Skeletal muscle tissue (tissue), 4 donors: ENCODE data around the gene SCRN3. TPM values are rescaled to one million over a fixed set of nuclear protein-coding genes. Genes with fewer than 3 reads are reported as not detected.
"Not testable (repeated sequence)": the region's sequence is repeated elsewhere in the genome, so short reads cannot be mapped to it uniquely, and the experiment has no call there.

Source experiments
- H3K27ac ChIP-seq: one replicate; pipeline ENCODE4 v1.7.0; 2013; ENCODE audit warnings: mild to moderate bottlenecking, low read depth, low read length, inconsistent platforms
- H3K27me3 ChIP-seq, 3 donors: one replicate each; pipeline ENCODE4 v1.7.0; 2013; ENCODE audit warnings: low read length in 3 of 3; ENCODE audit not compliant: control insufficient read depth in 3 of 3, insufficient read depth in 3 of 3
- H3K36me3 ChIP-seq, 3 donors: one replicate each; pipeline ENCODE4 v1.7.0; 2013; ENCODE audit warnings: low read length in 3 of 3; ENCODE audit not compliant: control insufficient read depth in 3 of 3, insufficient read depth in 3 of 3
- H3K4me1 ChIP-seq, 3 donors: one replicate each; pipeline ENCODE4 v1.7.0; 2013; ENCODE audit warnings: low read length in 3 of 3, mild to moderate bottlenecking in 3 of 3; ENCODE audit not compliant: control insufficient read depth in 3 of 3, insufficient read depth in 3 of 3
- H3K4me3 ChIP-seq, 3 donors: one replicate each; pipeline ENCODE4 v1.7.0; 2013; ENCODE audit warnings: low read length in 3 of 3
- H3K9ac ChIP-seq, 3 donors: one replicate each; pipeline ENCODE4 v1.7.0; 2013; ENCODE audit warnings: low read length in 3 of 3, mild to moderate bottlenecking in 3 of 3, moderate library complexity in 2 of 3, low read depth in 1 of 3
- H3K9me3 ChIP-seq, 3 donors: one replicate each; pipeline ENCODE4 v1.7.0; 2013; ENCODE audit warnings: low read length in 3 of 3; ENCODE audit not compliant: control insufficient read depth in 3 of 3
- total RNA-seq: library from RNA; depleted of rRNA; stranded (reverse); fragments of >200 nt; gene quantifications from one replicate; pipeline ENCODE4 v1.2.3, GENCODE V29; 2014
- donor health status: Osteomylitis.

SCRN3 gene, protein sequence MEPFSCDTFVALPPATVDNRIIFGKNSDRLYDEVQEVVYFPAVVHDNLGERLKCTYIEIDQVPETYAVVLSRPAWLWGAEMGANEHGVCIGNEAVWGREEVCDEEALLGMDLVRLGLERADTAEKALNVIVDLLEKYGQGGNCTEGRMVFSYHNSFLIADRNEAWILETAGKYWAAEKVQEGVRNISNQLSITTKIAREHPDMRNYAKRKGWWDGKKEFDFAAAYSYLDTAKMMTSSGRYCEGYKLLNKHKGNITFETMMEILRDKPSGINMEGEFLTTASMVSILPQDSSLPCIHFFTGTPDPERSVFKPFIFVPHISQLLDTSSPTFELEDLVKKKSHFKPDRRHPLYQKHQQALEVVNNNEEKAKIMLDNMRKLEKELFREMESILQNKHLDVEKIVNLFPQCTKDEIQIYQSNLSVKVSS
- 14.6 TPM for total RNA-seq

DNA sequence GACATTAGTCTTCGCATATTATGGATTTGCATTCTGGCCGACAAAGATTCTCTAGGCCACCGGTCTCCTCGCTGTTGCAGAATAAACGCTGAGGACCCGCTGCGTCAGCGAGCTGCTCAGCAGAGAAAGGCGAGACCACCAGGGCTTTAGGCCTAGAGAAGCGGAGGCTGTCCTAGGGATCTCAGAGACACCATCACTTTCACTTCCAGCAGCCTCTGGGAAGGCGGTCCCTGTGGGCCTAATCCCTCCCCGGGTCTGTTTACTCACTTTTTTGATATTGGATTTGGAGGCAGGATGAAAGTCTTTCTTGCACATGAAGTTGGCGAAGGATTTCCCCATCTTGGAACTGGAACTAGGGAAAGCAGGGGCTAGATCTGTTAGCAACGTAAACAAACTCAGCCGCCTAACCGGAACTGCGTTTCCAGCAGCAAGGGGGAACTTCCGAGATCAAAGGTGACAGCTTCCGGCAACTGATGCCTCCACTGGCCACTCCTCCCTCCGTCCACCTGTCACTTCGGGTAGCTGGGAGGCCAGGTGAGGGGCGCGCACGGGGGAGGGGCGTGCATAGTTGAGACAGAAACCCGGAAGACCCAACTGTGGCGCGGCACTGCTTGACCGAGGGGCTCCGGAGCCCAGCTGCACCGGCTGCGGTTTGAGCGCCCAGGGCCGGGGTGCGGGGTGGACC, at the start of gene SCRN3:
SCRN3 (plus strand) TSS at position 447 of the 685 bp plus-strand sequence. CDS start 2,554 bp downstream, outside the sequence.
- no peaks in the 10 kb centered on the region for H3K27me3 ChIP-seq
- H3K27ac ChIP-seq = peak within 1 kb of the TSS; percentile 83
- peak within 1 kb of the TSS; percentile 85 to 100 (median 96) for H3K4me3 ChIP-seq
- peak within 1 kb of the TSS; percentile 86 to 97 (median 92) for H3K9ac ChIP-seq
- no peaks in the 10 kb centered on the region for H3K9me3 ChIP-seq
- peaks cover 0 to 5% (median 3%) of the 10 kb centered on the region in 3 donors for H3K36me3 ChIP-seq
- H3K4me1 ChIP-seq = peaks cover 6 to 23% (median 16%) of the 10 kb centered on the region in 3 donors

DNA sequence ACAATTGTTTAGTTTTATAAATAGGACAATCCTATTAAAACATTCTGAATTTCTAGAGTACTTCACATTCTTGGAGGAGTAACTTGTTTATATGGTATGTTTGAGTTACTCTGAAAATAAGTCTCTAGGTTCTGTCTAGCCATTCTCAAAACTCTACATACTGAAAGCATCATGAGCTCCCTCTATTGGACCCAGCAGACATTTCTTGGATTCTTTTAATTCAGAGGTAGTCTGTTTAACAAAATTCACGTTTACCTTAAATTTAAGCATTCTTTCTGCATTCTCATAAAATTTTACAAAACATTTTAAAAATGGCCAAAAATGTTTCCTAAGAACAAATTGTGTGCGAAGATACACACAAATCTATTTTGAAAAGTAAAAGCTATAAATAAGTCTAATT, 45.5 kb upstream of the SCRN3 start:
- Histone ChIP-seq H3K27me3 (peaks cover 0 to 1% (median 0%) of the 10 kb centered on the region in 3 donors), H3K27ac (no peak overlapping the region), H3K9ac (no peak overlapping the region), H3K9me3 (no peaks in the 10 kb centered on the region), H3K4me1 (no peaks in the 10 kb centered on the region), H3K36me3 (peaks cover 5 to 16% (median 6%) of the 10 kb centered on the region in 3 donors), H3K4me3 (no peak overlapping the region)

DNA sequence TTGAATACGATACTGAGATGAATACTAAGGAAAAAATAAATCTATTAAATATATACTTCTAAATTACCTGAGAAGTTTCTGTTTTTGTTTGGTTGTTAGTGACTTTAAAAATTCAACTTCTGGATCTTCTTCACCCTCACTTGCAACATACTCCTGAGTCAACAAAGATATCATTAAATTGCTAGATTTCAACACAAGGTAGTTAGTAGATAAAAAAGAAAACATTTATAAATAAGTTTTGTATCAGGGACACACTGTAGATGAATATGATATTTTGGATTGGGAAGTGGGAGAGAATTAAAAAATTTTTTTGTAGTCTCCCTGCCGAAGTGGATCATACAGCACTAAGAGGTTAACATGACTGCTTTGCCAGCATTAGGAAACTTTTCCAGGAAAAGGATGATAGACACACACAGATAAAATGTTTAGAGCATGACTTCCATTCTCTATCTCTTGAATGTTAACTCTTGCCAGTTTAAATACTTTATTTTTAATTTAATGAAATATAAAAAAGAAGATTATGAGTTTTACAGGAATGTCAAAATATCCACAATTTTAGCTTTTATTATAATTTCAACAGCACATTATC, 44.8 kb upstream of the SCRN3 start:
- H3K9ac ChIP-seq = no peak overlapping the region
- H3K36me3 ChIP-seq = peaks cover 5 to 16% (median 6%) of the 10 kb centered on the region in 3 donors

DNA sequence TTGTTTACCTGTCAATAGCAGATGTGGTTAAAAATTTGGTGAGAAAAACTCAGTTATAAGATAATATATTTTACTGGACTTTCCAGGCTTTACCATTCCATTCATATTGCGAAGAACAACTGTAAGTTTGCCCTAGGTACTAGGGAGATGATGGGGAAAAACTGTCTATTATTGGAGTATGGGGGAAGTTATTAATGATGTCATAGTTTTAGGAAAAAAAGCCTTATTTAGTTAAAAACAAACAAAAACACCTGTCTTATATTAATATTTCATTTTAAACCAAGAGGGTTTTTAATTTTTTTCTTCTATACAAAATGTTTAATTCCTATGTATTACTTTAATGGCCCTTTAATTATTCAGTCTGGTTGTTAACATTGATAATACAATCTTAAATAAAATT, 42.5 kb upstream of the SCRN3 start:
- H3K9ac ChIP-seq = no peak overlapping the region
- H3K4me1 ChIP-seq = no peaks in the 10 kb centered on the region
- no peaks in the 10 kb centered on the region for H3K9me3 ChIP-seq
- H3K27me3 ChIP-seq = no peaks in the 10 kb centered on the region
- no peak overlapping the region for H3K27ac ChIP-seq
- H3K36me3 ChIP-seq = peaks cover 5 to 13% (median 9%) of the 10 kb centered on the region in 3 donors
- no peak overlapping the region for H3K4me3 ChIP-seq

More for the DNA sequence above, 44.8 kb upstream of the SCRN3 start:
- Histone ChIP-seq H3K4me1 (no peaks in the 10 kb centered on the region), H3K9me3 (no peaks in the 10 kb centered on the region), H3K4me3 (no peak overlapping the region), H3K27ac (no peak overlapping the region), H3K27me3 (no peaks in the 10 kb centered on the region)

DNA sequence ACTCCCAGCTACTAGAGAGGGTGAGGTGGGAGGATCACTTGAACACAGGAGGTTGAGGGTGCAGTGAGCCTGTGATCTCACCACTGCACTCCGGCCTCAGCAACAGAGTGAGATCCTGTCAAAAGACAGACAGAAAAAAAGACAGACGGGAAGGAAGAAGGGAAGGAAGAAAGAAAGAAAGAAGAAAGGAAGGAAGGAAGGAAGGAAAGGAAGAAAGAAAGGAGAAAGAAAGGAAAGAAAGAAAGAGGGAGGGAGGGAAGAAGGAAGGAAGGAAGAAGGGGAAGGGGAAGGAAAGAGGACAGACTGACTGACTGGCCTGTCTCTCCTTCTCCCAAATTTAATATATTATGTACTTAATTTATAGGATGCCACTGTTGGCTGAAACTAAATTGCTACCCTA, 39.2 kb upstream of the SCRN3 start:
- no peaks in the 10 kb centered on the region for H3K4me1 ChIP-seq
- no peaks in the 10 kb centered on the region for H3K9me3 ChIP-seq
- no peak overlapping the region for H3K27ac ChIP-seq
- no peak overlapping the region for H3K9ac ChIP-seq
- H3K36me3 ChIP-seq = peaks cover 0 to 6% (median 3%) of the 10 kb centered on the region in 3 donors
- H3K27me3 ChIP-seq = no peaks in the 10 kb centered on the region
- H3K4me3 ChIP-seq = no peak overlapping the region

DNA sequence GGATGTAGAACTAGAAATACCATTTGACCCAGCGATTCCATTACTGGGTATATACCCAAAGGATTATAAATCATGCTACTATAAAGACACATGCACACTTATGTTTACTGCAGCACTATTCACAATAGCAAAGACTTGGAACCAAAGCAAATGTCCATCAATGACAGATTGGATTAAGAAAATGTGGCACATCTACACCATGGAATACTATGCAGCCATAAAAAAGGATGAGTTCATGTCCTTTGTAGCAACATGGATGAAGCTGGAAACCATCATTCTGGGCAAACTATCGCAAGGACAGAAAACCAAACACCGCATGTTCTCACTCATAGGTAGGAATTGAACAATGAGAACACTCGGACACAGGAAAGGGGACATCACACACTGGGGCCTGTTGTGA, 35.9 kb upstream of the SCRN3 start:
- H3K36me3 ChIP-seq = peaks cover 4 to 11% (median 9%) of the 10 kb centered on the region in 3 donors
- H3K9me3 ChIP-seq, H3K9ac ChIP-seq: not testable (repeated sequence)

DNA sequence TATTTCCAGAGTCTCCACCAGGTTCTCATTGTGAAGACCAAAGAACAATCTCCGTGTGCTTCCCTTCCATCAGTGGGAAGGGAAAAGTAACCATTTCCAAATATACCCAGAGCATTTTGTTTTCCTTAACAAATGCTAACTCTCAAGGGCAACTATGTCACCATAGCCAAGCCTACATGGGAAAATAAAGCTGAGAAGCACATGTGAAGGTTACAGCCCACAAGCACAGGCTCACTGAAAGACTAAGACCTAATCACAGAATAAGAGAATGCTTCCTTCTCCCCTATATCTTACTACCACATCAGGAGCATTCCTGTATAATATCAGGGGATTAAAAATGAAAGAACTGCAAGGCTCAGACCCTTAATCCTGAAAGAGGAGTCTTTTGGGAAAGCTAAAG, 32.6 kb upstream of the SCRN3 start:
- H3K4me3 ChIP-seq = no peak overlapping the region
- H3K4me1 ChIP-seq = no peaks in the 10 kb centered on the region
- H3K27ac ChIP-seq = no peak overlapping the region
- no peaks in the 10 kb centered on the region for H3K9me3 ChIP-seq
- no peak overlapping the region for H3K9ac ChIP-seq
- H3K27me3 ChIP-seq = no peaks in the 10 kb centered on the region
- H3K36me3 ChIP-seq = peaks cover 4 to 21% (median 18%) of the 10 kb centered on the region in 3 donors

More for the DNA sequence above, 35.9 kb upstream of the SCRN3 start:
- H3K27me3 ChIP-seq, H3K27ac ChIP-seq, H3K4me1 ChIP-seq, H3K4me3 ChIP-seq: not testable (repeated sequence)

DNA sequence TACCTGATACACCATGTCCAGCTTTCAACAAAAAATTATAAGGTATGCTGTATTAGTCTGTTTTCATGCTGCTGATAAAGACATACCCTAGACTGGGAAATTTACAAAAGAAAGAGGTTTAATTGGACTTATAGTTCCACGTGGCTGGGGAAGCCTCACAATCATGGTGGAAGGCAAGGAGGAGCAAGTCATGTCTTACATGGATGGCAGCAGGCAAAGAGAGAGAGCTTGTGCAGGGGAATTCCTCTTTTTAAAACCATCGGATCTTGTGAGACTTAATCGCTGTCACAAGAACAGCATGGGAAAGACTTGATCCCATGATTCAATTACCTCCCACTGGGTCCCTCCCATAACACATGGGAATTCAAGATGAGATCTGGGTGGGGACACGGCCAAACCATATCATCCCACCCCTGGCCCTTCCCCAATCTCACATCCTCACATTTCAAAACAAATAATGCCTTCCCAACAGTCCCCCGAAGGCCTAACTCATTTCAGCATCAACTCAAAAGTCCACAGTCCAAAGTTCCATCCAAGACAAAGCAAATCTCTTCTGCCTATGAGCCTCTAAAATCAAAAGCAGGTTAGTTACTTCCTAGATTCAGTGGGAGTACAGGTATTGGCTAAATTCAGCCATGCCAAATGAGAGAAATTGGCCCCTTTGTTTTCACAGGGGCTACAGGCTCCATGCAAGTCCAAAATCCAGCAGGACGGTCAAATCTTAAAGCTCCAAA, 31.9 kb upstream of the SCRN3 start:
- not testable (repeated sequence) for H3K4me3 ChIP-seq, H3K9ac ChIP-seq, H3K4me1 ChIP-seq, H3K27ac ChIP-seq, H3K9me3 ChIP-seq, H3K27me3 ChIP-seq
- H3K36me3 ChIP-seq = peaks cover 4 to 21% (median 18%) of the 10 kb centered on the region in 3 donors

DNA sequence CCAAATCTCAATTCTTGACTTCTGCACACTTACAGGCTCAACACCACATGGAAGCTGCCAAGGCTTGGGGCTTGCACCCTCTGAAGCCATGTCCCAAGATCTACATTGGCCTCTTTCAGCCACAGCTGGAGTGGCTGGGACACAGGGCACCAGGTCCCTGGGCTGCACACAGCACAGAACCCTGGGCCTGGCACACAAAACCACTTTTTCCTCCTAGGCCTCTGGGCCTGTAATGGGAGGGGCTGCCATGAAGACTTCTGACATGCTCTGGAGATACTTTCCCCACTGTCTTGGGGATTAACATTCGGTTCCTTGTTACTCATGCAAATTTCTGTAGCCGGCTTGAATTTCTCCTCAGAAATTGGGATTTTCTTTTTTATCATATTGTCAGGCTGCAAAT, 30.9 kb upstream of the SCRN3 start:
- peaks cover 4 to 28% (median 23%) of the 10 kb centered on the region in 3 donors for H3K36me3 ChIP-seq
- no peaks in the 10 kb centered on the region for H3K4me1 ChIP-seq
- H3K27me3 ChIP-seq = no peaks in the 10 kb centered on the region
- H3K9ac ChIP-seq = no peak overlapping the region
- no peak overlapping the region for H3K4me3 ChIP-seq
- no peak overlapping the region for H3K27ac ChIP-seq
- H3K9me3 ChIP-seq = no peaks in the 10 kb centered on the region
